ENCODE measurements around the gene GMDS.

GMDS gene

DNA sequence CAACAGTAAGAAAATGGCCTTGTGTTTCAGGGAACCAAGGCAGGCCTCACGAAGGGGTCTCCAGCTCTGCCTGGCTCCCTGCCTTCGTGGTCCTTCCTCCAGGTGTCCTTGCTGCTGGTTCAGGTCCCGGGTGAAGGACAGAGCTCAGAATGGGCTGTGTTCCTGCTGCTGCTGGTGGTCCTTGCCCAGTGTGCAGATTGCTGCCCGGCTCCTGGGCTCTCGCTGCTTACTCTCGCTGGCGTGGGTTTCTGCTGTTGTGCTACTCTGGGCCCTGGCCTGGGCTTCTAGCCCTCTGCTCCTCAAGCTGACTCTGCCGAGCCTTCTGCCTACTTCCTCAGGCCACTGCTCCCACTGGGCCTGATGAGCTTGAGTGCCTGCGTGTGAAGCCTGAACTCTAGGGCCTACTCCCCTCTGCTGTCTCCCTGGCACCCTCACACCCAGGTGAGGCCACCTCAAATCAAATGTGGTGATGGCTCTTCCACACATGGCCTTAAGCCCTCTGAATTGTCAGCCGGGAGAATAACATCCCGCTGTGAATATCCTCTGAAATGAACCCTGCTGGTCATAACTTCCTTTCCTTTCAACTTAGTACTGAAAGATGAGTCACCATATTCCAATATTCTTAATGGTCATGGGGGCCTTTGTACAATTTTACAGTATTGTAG lies 464.1 kb downstream of the GMDS start:
- no peak for ATAC-seq
- Mint-ChIP-seq H3K9me3 (no peaks in the 10 kb centered on the region), H3K36me3 (ENCODE audit: low read depth) (peaks cover 3% of the 10 kb centered on the region)

DNA sequence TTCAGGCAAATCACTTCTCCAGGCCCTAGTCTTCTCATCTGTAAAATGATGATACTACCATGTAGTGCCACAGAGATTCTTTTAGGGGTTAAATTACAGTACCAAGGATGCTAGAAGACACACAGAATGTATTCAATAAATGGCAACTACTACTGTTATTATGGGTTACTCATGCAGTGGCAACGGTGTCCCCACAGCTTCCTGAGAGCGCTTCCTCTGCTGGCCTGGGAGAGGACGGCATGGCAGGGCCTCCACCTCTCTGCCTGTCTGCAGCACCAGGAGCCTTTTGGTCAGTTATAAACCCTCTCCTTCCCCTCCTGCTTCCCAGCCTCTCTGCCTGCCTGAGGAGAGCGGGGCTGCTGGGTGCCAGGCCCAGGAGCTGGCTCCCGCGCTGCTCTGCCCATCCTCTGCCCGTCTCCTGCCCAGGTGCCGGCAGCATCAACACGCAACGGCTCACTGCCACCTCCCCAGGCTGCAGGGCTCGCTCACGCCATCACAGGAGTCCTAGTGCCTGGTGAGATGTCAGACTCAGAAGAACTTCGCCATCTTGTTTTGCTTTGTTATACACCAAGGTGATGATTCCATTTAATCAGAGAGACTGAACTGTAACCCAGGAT lies 465.0 kb downstream of the GMDS start:
- Mint-ChIP-seq H3K4me1 (peaks cover 1% of the 10 kb centered on the region), H3K27me3 (no peaks in the 10 kb centered on the region), H3K36me3 (ENCODE audit: low read depth) (peaks cover 3% of the 10 kb centered on the region), H3K9me3 (no peaks in the 10 kb centered on the region), H3K27ac (no peak overlapping the region), H3K4me3 (no peak overlapping the region)
- ATAC-seq (no peak), DNase-seq (no peak)

More for the DNA sequence above, 464.1 kb downstream of the GMDS start:
- no peak for DNase-seq
- Mint-ChIP-seq H3K4me3 (no peak overlapping the region), H3K4me1 (no peaks in the 10 kb centered on the region), H3K27me3 (no peaks in the 10 kb centered on the region), H3K27ac (no peak overlapping the region)

DNA sequence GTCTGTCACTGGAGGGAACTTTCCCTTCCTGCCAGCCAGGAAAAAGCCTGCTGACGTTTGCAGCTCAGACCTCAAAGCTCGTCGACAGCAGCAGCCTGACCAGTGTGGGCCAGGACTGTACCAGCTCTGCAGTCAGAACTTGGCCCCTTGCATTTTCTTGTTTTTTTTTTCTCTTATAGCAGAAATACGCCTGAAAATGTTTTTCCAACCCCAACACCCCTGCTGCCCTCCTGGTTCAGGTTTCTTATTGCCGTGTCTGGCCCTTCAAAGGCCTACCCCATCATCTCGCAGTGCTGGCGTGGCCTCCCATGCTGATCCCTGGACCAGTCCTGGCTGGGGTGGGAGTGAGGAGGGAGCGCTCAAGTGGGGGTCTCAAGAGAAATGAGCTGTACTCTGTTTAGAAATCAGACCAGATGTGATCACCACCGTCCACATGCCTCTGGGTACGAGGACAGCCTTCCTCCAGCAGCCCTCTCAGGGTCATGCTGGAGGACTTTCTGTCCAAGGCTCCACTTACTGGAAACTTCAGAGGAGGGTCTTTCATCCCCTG lies 466.6 kb downstream of the GMDS start:
- peaks cover 6% of the 10 kb centered on the region for H3K36me3 Mint-ChIP-seq (ENCODE audit: low read depth)
- H3K27ac Mint-ChIP-seq = no peak overlapping the region
- no peak overlapping the region for H3K4me3 Mint-ChIP-seq
- ATAC-seq (no peak), DNase-seq (no peak)
- H3K4me1 Mint-ChIP-seq = peaks cover 13% of the 10 kb centered on the region
- H3K9me3 Mint-ChIP-seq = no peaks in the 10 kb centered on the region
- no peaks in the 10 kb centered on the region for H3K27me3 Mint-ChIP-seq

DNA sequence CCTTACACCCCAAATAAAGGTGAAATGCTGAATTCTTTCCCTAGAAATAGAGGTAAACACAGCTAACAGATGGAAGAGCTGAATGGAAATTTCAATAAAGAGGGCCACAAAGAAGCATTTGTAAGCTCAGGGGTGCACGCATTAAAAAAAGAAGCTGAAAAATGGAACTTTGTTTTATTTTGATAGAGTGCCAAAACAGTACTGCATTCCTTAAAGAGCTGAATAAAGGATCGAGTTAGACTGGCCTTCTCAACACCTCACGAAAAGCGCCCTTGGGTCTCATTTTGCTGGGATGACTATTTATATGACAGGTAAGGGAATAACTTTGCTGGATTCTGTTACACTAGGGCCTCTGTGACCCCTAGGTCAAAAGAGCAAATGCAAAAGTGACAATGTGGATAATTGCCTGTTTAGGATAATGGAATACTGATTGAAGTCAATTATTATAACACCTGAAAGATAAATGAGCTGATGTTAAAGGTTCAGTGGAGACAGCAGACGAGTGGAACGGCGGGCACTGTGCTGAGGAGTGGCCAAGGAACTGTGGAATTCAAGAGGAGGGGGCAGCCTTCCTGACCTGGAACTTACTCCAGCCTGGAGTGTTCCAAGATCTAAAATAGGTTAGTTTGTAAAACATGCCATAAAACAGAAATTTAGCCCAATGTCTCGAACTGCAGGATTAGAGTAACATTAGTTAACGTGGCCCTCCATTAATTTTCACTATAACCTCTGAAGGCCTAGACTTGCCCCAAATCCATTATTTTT lies 467.3 kb downstream of the GMDS start:
- no peaks in the 10 kb centered on the region for H3K9me3 Mint-ChIP-seq
- ATAC-seq (no peak), DNase-seq (no peak)
- no peaks in the 10 kb centered on the region for H3K27me3 Mint-ChIP-seq
- H3K4me3 Mint-ChIP-seq = no peak overlapping the region
- H3K36me3 Mint-ChIP-seq (ENCODE audit: low read depth) = peaks cover 6% of the 10 kb centered on the region
- H3K27ac Mint-ChIP-seq = no peak overlapping the region
- peaks cover 20% of the 10 kb centered on the region for H3K4me1 Mint-ChIP-seq

DNA sequence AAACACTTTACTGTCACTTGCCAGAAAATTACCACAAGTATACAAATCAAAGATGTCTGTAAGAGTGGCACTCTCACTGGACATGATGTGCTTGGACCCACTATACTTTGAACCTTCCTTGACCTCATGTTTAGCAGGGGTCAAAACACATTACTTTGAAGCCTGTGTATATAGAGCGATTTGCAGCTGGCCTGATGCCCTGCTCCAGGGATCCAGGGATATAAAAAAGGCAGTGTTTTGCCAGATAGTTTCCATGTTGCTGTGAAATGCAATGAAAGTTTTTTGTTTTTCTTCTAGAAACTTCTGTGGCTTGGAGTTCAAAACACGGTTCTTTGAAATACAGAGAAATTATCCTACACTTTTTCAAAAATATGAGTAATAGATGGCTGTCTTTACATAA lies 470.0 kb downstream of the GMDS start:
- no peak for ATAC-seq
- H3K27me3 Mint-ChIP-seq = no peaks in the 10 kb centered on the region
- H3K4me3 Mint-ChIP-seq = no peak overlapping the region
- peaks cover 6% of the 10 kb centered on the region for H3K36me3 Mint-ChIP-seq (ENCODE audit: low read depth)
- H3K27ac Mint-ChIP-seq = no peak overlapping the region
- no peaks in the 10 kb centered on the region for H3K9me3 Mint-ChIP-seq
- DNase-seq = no peak
- H3K4me1 Mint-ChIP-seq = peaks cover 42% of the 10 kb centered on the region

DNA sequence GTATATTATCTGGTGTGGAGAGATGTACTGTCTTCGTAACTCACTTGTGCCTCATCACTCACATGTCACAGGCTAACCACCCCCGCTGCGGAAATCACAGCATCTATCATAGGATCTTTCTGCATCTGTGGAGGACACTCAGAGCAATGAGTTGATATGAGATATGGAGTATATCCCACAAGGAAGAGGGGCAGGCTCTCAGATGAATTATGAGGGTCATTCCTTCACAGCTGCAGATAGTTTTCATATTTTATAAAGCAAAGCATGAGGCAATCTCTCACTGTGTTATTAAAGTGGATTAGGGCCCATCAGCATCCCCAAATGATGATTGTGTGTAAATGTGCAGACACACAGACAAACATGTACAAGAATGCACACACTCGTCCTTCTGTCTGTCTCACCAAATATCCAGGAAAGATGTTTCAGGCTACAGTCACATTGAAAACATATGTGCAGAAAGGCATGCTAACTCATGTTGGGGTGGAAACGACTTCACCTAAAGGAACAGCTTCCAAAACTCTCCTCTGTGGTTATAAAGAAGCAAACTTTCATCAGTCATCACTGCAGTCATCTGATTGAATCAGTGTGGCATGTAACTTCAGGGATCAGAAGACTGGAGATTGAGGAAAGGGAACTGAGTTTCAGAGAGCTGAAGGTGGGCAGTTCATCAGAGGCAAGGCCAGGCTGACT lies 471.0 kb downstream of the GMDS start:
- H3K36me3 Mint-ChIP-seq (ENCODE audit: low read depth) = peaks cover 8% of the 10 kb centered on the region
- DNase-seq (no peak), ATAC-seq (no peak)
- no peak overlapping the region for H3K4me3 Mint-ChIP-seq
- H3K9me3 Mint-ChIP-seq = no peaks in the 10 kb centered on the region
- no peaks in the 10 kb centered on the region for H3K27me3 Mint-ChIP-seq
- peaks cover 50% of the 10 kb centered on the region for H3K4me1 Mint-ChIP-seq
- no peak overlapping the region for H3K27ac Mint-ChIP-seq

DNA sequence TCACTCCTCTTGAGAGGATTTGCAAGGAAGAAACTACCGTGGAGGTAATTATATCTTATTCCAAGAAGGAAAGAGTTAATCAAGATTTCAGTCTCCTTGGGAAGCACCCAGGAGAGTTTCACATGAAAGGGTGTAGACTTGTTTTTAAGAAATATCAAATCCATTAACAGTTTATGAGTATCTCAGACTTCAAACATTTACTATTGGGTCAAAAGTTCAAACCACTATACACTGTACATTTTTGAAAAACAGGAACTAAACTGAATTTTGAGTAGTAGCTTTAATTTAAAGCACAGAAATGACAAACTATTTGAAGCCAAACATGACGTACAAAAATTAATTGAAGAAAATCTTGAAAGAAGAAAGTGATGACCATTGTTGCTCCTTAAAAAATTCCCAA lies 471.7 kb downstream of the GMDS start:
- peaks cover 8% of the 10 kb centered on the region for H3K36me3 Mint-ChIP-seq (ENCODE audit: low read depth)
- peaks cover 55% of the 10 kb centered on the region for H3K4me1 Mint-ChIP-seq
- DNase-seq = no peak
- no peak overlapping the region for H3K27ac Mint-ChIP-seq
- H3K9me3 Mint-ChIP-seq = no peaks in the 10 kb centered on the region
- no peak overlapping the region for H3K4me3 Mint-ChIP-seq
- H3K27me3 Mint-ChIP-seq = no peaks in the 10 kb centered on the region
- no peak for ATAC-seq

DNA sequence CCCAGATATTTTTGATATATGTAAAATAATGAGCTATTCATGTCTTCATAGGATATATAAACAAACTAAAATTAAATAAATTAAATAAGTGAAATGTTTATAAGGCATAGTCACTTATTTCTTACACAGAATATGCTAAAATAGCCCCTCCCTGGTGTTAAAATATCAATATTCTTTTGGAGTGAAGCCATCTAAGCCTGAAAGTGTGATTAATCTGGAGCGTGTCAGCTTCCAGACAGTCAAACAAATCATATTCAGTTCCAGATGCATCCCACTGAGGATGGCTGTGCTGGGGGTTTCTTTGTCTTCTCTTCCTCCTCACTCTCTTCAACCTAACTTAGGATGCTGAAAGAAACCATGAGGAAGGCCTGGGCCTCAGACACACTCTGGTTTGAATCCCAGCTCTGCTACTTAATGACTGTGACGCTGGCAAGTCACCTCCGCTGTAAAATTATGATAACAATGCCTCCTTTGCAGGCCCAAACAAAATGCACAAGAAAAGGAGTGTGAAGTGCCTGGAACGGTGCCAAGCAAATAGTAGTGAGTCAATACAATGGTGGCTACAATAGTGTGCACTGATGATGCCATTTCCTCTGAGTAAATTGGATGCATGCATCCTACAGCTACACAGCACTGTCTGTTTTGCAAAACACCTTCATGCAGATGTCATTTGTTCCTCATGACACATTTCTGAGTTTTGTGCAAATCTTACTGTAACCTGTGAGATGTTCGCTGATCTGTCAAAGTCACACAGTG lies 474.3 kb downstream of the GMDS start:
- peak overlapping the region; percentile 26 for H3K27ac Mint-ChIP-seq
- H3K27me3 Mint-ChIP-seq = no peaks in the 10 kb centered on the region
- DNase-seq = peak; percentile 29
- peak; percentile 75 for ATAC-seq
- peaks cover 62% of the 10 kb centered on the region for H3K4me1 Mint-ChIP-seq
- no peak overlapping the region for H3K4me3 Mint-ChIP-seq
- H3K9me3 Mint-ChIP-seq = no peaks in the 10 kb centered on the region
- peaks cover 5% of the 10 kb centered on the region for H3K36me3 Mint-ChIP-seq (ENCODE audit: low read depth)

DNA sequence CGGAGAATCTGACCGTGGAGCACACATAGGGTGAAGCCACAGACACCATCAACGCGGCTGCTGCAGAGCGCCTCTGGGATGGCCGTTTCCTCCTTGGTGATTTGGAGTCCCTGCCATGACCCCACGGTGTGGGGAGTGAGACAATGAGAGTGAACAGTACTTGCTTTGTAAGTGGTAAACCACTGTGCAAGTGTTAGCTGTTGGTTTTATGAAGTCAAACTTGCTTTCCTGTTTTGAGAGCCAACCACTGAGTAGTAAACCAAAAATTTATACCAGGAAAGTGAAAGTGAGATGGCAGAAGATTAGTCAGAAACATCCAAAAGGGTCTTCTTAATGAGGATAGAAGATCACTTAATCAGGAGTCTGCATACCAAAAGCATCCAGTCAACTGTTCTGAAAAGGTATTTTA lies 475.0 kb downstream of the GMDS start:
- H3K27ac Mint-ChIP-seq = peak overlapping the region; percentile 75
- DNase-seq = peak; percentile 49

DNA sequence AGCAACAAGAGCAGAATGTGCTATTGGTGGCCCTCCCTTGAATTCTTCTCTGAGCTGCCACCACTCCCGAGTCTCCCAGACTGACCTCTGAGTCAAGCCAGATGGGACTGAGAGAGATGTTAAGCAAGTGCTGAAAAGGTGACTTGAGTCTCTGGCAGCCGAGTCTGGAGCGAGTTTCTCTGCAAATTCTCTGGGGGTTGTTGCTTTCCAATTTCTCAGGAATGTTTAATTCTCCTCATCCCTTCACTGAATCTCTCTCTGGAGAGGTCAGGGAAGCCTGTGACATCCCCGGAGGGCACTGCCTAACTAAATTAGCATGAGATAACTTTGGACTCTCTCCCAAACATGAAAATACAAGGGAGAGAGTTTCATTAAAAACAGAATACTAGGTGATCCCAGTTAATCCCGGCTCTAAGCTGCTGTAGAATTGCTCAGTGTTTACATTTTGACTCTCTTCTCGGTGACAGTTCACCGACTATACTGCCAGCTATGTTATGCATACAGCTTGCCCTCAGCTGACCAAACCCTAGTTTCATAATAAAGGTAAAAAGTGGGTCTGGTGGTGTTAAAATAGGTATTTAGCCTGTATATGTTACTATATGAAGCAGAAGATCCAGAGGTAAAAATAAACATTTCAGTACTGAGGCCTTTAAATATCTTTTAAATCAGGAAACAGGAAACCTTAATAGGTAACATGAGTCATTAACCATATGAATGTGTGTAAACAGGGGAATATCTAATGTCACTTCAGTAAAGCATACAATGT lies 477.7 kb downstream of the GMDS start:
- Mint-ChIP-seq H3K36me3 (ENCODE audit: low read depth) (peaks cover 2% of the 10 kb centered on the region), H3K9me3 (no peaks in the 10 kb centered on the region), H3K4me3 (no peak overlapping the region), H3K27me3 (no peaks in the 10 kb centered on the region), H3K4me1 (peaks cover 39% of the 10 kb centered on the region), H3K27ac (no peak overlapping the region)
- no peak for ATAC-seq
- no peak for DNase-seq

More for the DNA sequence above, 475.0 kb downstream of the GMDS start:
- Mint-ChIP-seq H3K4me1 (peaks cover 62% of the 10 kb centered on the region), H3K9me3 (no peaks in the 10 kb centered on the region), H3K27me3 (no peaks in the 10 kb centered on the region), H3K4me3 (peak overlapping the region; percentile 67), H3K36me3 (ENCODE audit: low read depth) (peaks cover 5% of the 10 kb centered on the region)
- ATAC-seq = peak; percentile 94

DNA sequence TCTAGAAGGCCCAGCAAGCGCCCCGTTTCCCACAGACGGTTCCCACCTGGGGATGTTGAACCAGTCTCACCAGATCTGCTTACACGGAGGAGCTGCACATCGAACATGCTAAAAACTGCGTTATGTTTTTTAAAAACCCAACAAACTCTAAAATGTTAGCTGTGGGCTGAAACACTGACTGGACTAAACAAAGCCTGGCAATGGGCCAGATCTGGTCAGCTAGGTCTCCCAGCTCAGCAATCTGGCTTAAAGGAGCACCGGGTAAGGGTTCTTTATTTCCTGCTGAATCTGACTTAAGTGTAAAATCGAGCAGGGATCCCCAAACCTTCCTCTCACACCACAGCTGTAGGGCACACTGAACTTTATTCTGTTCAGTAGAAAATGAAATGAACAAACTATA lies 478.8 kb downstream of the GMDS start:
- Mint-ChIP-seq H3K4me3 (no peak overlapping the region), H3K4me1 (peaks cover 31% of the 10 kb centered on the region), H3K27ac (no peak overlapping the region), H3K9me3 (no peaks in the 10 kb centered on the region), H3K36me3 (ENCODE audit: low read depth) (peaks cover 2% of the 10 kb centered on the region), H3K27me3 (no peaks in the 10 kb centered on the region)
- no peak for DNase-seq
- no peak for ATAC-seq

DNA sequence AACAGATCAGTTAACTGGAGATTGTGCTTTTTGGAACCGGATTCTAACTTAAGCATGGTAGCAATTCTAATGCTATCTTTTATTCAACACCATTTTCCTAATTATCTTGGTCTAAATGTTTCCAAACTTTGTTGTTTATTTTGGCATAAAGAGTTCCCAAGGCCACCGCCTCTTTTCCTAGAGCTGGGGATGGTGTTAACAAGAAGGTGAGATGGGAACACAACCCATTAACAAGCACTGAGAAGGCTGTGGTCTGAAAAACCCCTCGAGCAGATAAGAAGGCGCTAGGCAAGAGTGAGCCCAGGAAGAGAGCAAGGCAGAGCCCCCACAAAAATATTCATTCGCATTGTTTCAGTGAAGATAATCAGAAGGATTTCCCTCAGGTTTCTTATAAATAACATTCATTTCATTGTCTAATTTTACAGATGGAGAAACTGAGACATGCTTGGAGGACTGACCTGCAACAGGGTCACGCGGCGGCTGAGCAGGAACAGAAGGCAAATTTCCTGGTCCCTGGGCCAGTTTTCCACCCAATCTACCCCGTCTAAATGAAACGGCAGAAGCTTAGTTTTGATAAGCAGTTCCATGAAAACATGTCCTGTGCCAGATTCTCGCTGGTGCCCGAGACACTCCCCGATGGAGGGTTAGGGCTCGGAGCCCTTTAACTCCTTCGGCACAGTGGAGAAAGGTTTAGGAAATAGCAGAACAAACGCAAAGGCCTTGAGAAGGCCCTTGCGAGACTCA lies 480.1 kb downstream of the GMDS start:
- no peak for ATAC-seq
- no peak overlapping the region for H3K27ac Mint-ChIP-seq
- no peaks in the 10 kb centered on the region for H3K27me3 Mint-ChIP-seq
- peaks cover 19% of the 10 kb centered on the region for H3K4me1 Mint-ChIP-seq
- peaks cover 2% of the 10 kb centered on the region for H3K36me3 Mint-ChIP-seq (ENCODE audit: low read depth)
- no peak overlapping the region for H3K4me3 Mint-ChIP-seq
- no peaks in the 10 kb centered on the region for H3K9me3 Mint-ChIP-seq
- DNase-seq = no peak

All from activated naive CD8-positive, alpha-beta T cell treated with anti-CD3 and anti-CD28 coated beads, Interleukin-2, amount 50 U/mL, for 24 hours (primary cell).